CD4-positive, alpha-beta T cell treated with Interleukin-10 for 1 hour (primary cell): ENCODE measurements around the gene AKTIP.
"Not testable (repeated sequence)": the region's sequence is repeated elsewhere in the genome, so short reads cannot be mapped to it uniquely, and the experiment has no call there.

ENCODE experiments used
- DNase-seq: peaks from one replicate; pipeline ENCODE4 v3.0.0-alpha.2; 2020

Gene AKTIP

DNA sequence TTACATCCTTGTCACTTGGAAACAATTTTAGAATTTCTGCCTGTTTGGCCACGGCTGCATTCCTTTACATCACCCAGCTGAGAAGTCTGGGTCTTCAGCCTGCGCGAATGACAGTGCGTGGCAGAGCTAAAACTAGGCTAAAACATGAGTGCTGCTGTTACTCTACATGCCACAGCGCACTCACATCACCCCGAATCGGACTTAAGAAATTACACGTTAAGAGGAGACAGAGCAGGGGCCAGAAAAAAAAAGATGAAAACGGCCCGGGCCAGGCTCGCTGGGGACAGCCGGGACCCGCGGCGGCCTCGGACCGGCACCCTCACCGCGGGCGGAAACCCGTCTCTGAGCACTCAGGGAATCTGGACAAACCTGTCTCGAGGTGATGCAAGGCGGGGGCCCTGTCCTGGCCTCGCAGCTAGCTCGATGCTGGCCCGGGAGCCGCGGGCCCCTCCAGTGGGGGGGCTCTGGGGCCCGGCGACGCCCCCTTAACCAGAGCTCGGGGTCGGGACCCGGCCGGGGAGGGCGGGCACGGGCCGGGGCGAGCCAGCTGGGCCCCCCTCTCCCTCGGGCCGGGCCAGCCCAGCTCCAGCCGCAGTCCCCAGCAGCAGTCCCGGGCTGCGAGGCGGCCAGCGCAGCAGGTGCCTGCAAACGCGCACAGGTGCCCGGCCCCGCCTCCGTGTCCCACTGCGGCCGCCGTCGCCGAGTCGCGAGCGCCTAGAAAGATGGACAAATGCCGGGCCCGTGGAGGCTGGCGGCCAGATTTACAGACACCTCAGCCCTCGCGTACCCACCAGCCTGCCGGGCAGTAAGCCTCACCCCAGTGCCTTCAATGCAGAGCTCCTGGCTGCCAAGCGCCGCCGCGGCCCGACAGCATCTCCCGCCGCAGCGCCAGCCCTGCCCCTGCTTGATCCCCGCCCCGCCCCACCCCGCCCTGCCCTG, at the start of gene AKTIP:
Gene AKTIP, minus strand, starts transcription at position 879 of the 939 bp plus-strand sequence. CDS start 2,950 bp downstream, outside the sequence.
- peak; percentile 24 for DNase-seq

DNA sequence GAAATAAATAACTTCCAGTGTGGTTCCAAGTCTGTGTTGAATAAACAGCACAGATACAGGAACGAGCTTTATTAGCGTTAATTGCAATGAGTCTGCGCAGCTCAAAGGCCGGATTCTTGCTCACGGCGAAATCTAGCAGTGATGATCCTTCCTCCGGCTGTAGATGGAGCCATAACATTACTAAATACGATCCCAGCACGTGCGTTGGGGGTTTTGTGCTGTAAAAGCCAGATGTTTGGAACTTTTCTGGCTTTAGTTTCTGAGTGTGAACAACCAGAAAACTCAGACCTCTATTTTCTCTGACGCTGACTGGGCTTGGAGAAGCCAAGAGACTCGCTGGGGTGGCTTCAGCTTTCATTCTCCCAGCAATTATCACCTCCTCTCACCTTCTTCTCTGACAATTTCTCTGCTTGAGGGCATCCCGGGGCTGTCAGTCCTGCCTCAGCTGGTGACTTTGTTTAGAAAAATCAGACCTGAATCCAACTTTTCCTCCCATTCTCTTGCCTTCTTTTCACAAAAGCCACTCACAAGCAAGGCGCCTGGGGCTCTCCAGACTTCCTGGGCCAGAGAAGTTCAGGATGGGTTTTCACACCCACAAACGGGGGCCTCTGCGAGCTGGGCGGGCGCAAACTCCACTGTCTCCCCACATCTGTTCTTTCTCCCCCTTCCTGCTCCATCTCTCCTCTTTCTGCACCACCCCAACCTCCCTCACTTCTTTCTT, 47.1 kb upstream of the AKTIP start:
- DNase-seq: peak; percentile 73

DNA sequence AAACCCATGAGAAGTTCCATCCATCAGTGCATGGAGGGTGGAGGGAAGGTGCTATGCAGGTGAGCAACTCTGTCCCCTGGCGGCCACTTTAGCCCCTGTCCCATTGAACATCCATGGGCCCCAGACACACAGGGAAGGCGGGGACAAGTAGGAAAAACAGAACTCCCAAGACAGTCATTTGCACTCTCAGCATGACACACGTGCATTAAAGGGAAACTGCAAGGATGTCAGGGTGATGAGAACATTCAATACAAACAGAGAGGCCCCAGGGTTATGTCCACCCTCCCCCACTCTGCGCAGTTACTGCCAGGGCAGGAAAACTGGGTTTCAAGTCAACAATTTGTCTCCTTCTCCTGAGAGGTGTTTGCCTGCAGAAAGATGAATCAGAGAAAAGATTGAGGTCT, 44.0 kb upstream of the AKTIP start:
- DNase-seq: no peak

DNA sequence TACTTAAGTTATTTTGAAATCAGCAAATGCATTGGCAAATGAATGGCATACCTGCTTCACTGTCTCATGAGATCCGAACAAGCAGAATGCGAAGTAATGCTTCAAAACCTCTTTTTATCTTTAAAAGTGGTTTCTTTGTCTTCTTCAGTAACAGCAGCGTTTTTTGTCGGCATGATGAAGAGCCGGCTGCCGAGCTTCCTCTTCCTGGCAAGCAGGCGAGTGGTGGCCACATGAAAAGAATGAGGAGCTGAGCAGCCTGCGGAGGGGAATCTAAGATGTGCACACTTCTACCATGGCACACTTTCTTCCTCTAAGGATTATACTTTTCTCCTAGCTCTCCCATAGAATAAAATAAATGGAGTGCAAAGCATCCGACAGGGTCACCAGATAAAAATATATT, 42.4 kb upstream of the AKTIP start:
- DNase-seq: peak; percentile 63

DNA sequence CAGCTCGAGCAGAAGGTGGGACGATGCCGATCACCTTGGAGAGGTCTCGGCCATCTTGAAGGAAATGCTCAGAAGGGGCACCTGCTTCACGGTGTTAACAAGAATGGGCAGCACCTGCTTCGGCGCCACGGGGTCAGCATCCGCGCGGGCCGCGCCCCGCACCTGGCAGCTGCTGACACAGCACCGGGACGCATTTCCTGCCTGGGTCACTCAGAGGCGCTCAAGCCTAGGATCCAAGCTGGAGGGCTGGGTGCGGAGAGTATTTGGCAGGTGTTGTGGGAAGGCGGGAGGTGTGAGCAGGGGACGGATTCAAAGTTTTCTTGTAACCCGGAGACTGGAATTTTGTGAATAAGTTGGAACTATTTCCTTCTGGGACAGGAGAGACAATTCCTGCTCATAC, 39.3 kb upstream of the AKTIP start:
- no peak for DNase-seq

DNA sequence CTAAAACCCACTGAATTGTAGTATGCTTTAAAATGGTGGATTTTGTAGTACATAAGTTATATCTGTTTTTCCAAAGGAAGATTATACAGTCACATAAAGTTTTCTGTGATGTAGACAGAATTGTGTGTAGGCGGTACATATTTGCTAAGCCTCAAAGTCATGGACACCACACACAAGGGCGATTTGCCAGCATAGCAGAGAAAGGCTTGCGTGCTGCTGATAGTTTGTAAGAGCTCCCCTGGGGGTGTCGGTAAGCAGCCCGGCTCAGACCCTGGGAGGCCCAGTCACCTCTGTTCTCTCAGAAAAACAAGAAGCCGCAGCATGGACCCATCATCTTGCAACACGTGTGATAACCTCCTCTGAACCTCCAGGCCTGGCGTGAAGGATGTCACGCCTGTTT, 38.3 kb upstream of the AKTIP start:
- no peak for DNase-seq

DNA sequence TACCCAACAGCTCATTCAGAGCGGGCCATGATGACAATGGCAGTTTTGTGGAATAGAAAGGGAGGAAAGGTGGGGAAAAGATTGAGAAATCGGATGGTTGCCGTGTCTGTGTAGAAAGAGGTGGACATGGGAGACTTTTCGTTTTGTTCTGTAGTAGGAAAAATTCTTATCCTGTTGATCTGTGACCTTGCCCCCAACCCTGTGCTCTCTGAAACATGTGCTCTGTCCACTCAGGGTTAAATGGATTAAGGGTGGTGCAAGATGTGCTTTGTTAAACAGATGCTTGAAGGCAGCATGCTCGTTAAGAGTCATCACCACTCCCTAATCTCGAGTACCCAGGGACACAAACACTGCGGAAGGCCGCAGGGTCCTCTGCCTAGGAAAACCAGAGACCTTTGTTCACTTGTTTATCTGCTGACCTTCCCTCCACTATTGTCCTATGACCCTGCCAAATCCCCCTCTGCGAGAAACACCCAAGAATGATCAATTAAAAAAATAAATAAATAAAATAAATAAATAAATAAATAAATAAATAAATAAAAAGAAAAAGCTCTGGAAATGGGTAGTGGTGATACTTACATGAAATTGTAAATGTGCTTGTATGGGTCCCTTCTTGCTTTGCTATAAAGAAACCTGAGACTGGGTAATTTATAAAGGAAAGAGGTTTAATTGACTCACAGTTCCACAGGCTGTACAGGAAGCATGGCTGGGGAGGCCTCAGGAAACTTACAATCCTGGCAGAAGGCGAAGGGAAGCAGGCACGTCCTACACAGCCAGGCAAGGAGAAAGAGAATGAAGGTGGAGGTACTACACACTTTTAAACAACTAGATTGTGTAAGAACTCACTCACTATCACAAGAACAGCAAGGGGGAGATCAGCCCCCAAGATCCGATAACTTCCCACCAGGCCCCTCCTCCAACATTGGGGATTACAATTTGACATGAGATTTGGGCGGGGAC, 37.0 kb upstream of the AKTIP start:
- not testable (repeated sequence) for DNase-seq

DNA sequence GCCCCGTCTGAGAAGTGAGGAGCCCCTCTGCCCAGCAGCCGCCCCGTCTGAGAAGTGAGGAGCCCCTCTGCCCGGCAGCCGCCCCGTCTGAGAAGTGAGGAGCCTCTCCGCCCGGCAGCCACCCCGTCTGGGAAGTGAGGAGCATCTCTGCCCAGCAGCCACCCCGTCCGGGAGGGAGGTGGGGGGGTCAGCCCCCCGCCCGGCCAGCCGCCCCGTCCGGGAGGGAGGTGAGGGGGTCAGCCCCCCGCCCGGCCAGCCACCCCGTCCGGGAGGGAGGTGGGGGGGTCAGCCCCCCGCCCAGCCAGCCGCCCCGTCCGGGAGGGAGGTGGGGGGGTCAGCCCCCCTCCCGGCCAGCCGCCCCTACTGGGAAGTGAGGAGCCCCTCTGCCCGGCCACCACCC, 36.3 kb upstream of the AKTIP start:
- DNase-seq: not testable (repeated sequence)

DNA sequence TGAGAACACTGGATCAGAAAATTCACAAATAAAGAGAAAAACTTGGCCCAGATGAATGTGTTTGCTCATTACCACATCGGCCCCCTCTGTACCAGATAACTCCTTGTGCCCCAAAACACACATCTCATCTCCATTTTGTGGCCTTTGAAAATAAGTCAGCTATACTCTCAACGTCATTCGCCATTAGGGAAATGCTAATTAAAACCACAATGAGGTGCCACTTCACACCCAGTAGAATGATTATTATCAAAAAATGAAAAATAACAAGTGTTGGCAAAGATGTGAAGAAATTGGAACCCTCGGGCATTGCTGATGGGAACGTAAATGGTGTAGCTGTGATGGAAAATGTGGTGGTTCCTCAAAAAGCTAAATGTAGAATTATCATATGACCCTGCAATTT, 34.6 kb upstream of the AKTIP start:
- DNase-seq: peak; percentile 28

DNA sequence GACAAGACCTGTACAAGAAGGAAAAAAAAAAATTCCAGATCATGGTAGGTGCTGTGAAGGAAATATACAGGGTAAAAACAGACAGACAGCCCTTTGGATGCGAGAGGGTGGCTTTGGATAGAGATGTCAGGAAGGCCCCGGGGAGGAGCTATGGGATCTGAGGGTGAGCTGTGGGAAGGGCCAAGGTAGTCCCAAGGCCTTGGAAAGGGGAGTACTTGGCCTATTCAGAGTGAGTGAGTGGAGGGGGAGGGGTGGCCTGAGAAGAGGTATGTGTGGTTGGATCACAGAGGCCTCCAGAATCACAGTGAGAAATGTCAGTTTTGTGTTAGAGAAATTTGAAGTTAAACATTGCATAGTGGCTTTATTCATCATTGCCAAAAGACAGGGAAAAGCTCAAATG, 31.2 kb upstream of the AKTIP start:
- DNase-seq: no peak

DNA sequence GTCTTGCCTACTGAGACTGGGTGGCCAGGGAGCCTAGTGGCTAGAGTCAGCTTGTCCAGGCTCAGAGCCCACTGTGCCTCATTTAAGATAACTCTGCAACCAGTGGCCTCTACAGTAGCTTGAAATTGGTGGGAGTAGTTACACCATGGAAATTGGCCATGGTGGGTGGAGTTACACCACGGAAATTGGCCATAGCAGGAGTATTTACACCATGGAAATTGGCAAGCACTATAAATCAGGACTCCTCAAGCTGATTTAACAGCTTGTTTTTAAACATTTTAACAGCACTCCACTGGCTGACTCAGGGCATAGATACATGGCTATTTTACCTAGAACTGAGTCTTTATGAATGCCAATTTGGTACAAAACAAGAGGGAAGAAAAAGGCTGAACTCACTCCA, 27.7 kb upstream of the AKTIP start:
- no peak for DNase-seq

DNA sequence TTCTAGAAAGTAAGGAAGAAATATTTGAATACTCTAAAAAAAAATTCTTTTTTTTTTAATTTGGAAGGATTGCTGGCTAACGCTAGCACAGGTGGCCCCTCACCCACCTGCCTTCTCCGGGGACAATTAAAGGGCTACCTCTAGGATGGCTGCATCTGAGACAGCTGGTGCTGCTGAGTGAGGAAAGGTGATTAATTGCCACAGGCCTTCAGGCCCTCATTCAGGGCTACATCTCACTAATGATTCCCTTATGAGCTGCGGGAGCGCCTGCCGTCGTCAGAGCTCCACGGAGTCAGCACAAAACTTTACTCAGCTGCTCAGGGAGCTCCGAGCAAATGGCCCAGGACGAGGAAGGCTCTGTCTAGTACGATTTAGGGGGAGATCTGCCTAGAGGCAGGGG, 27.0 kb upstream of the AKTIP start:
- DNase-seq: no peak

DNA sequence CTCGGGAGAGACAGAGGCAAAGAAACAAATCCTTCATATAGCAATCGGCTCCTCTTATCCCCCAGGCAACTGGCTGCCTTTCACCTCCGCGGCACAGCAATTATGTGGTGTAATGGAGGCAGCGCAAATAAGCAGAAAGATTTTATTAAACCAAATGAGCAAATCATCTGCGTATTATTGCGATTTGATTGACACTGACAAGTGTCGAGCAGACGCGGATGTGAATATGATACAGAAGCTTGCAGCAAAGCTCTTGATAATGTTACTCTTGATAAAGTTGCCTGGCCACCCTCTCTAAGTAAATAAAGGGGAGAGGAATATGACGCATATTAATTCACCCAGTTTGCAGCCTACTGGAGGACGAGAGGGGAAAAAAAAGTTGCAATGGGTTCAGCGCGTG, 26.5 kb upstream of the AKTIP start:
- no peak for DNase-seq

DNA sequence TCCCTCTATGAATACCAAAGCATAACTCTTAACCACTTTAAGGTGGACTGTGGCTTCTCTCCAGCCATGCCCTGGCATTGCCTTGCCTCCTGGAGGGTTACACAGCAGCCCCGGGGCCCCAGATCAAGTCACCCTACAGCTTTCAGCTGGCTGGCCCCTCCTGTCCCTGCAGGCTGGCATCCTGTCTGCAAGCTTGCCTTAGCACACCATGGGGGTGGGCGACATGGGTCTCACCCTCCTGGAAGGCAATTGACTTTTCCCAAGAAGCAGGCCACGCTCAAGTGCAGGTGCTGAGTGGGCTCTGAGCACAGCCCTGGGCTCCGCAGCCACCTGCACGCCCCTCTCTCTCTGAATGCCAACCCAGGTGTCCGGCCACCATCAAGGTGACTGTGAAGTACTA, 25.8 kb upstream of the AKTIP start:
- DNase-seq: no peak

DNA sequence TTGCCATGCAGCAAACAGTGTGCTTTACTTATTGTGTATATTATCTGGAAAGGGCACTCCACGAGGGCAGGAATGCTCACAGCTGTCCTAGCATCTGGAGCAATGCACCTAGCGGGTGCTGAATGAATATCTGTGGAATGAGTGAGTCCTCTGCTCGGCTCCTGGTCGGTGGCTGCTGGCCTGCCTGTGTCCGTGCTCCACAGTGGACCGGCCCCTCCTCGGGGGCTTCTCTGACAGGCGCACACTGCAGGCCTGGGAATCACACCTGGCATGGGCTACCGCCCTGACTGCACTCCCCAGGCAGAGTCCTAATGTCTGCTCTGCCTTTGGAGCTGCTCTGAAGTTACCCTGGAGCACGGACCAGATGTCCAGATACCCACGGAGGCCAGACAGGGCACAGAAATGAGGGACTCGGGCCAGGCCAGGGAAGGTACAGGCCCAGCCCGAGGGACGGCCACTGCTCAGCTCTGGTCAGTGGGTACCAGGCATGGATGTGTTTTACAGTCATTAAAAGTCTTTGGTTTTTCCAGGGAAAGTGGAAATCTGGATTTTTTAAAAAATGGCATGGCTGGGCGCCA, 21.1 kb upstream of the AKTIP start:
- no peak for DNase-seq

DNA sequence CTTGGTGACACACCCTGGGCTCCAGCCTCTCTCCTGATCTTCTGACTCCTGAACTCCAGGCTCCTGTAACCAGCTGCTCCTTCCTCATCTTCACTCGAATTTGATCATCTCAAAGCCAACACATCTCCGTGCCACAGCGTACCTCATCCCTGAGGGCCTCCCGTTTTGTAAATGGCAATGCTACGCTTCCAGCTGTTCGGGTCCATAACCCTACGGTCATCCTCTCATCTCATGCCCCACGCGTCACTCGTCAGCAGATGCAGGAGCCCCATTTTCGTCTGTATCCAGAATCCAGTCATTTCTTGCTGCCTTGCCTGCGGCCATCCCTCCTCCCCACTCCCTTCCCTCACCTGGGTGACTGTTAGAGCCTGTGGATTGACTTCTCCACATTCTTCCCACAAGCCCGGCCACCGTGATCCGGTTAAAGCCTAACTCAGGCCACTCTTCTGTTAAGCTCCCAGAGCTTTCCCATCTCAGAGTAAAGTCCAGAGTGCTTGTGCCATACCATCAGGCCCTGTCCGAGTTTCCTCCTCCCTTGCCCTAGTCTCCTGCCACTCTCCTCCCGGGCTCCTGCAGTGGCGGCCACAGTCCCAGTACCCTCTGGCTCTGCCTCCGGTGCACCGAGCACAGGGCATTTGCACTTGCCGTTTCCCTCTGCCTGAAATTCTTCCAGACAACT, 20.3 kb upstream of the AKTIP start:
- DNase-seq: no peak

DNA sequence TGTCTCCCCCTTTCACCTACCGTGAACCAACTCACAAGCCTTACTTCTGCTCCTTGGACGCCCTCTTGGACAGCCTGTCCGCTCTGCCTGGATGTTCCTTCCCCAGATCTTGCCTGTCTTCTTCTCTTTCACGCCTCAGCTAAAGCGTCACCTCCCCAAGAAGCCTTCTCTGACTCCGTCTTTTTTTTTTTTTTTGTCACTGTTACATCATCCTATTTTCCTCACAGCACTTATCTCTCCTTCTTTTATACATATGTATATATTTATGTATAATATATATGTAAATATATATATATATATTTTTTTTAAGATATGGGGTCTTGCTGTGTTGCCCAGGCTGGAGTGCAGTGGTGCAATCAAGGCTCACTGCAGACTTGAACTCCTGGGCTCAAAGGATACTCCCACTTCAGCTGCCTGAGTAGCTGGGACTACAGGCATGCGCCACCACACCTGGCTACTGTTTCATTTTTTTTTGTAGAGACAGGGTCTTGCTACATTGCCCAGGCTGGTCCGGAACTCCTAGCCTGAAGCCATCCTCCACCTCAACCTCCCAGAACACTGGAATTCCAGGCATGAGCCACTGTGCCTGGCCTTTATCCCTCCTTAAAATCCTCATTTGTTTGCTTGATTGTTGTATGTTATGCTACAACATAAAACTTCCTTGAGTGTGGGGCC, 16.5 kb upstream of the AKTIP start:
- DNase-seq: peak; percentile 34

DNA sequence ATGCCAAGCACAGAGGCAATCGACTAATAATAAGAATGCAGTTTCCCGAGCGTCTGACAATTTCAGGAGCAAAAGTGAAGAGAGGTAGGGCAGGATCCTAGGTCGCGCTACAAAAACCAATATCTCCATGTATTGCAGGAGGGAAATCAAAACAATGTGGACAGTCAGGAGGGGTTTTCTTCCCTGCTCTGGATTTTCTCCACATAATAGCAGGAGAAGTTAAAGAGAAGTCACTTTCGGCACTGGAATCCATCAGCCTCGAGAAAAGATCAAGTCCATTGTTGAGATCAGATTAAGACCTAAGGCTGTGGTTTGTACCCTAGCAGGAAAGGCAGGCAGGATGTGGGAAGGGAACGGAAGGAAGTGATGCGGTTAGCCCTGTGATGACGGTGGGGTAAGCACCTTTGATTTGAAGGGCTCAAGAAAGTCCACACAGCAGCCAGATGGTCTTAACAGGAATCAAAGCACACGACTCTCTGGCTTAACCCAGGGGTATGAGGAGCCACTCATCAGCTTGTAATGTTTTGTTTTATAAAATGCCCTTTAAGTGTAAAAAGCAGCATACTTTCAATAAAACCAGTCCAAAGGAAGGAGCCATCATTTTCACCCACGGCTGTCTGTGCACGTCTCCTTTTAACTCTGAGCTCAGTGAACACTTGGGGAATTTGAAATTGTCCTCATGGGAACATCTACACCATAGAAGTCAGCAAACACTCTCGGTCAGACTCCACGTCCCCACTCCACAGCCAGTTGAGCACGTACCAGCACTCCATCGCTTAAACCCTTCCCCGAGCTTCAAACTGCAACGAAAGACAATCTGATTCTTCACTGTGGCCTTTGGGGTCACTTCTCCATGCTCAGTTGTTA, 15.8 kb upstream of the AKTIP start:
- peak; percentile 87 for DNase-seq

DNA sequence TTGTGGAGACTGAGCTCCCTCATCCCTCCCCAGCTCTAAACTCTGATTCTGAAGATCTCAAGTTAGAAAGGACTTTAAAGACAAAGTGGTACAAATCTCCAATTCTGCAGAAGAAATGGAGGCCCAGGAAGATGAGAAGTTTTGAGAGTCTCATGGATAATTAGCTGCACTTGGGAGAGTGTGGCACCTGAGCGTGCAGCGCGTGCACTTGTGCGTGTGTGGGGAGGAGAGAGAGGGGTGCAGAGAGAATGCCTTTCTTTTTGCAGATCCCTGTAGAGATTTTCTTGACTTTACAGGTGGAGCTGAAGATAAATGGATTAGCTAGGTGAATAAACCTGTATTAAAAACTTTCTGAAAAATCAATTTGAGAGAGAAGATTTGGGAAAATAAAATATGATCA, 14.8 kb upstream of the AKTIP start:
- DNase-seq: no peak

DNA sequence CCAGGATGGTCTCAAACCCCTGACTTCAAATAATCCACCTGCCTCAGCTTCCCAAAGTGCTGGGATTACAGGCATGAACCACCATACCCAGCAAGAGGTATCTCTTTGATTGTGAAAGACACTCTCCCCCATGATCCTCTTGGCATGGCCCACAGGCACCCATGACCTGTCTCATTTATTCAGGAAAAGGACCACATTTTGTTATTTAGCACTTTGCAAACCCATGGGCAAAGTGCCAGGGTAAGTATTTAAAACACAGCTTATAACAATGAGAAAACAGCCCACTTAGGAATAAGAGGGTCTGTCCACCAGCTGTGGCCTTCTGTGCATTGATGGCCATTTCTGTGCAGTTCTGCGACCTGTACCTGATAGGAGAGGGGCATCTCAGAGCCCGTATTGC, 12.8 kb upstream of the AKTIP start:
- DNase-seq: no peak
